A549 treated with AZD9567 at 1 μM for 4 hours (cell line): ENCODE data around the gene MYH3. TPM values are rescaled to one million over a fixed set of nuclear protein-coding genes. Genes with fewer than 3 reads are reported as not detected.

Experiments used
- total RNA-seq: library from RNA; stranded (reverse); fragments of 200-300 nt; extraction: Qiagen RNA extraction; gene quantifications from 5 replicates; pipeline ENCODE4 v1.2.3, GENCODE V29; 2022; ENCODE audit not compliant: insufficient read depth

Gene MYH3
- total RNA-seq: 0.31 to 1.7 TPM (median 0.70 TPM) in 5 replicates

DNA sequence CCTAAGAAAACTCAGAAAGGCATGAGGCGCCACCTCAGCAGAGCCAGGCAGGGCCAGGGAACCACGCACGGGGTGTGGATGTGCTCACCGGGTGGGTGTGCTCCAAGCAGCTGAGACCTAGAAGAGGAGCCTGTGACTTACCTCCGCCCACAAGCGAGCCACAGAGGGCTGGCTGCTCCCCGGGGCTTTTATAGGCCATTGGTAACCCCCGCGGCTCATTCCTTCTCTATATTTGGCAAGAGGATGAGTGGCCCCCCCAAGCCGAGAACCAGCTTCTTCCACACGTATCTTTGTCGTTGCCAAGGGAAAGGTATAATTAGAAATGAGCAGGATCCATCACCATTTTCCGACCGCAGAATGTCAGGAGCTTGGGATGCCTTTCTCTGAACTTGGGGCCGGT is at the start of gene MYH3:
MYH3 (minus strand) TSS at position 162 of the 400 bp plus-strand sequence. CDS start 2,245 bp downstream, outside the sequence.

GRCh38 chr17:10697092-10698081 is 40.3 kb upstream of the MYH3 start, which contains the start of the genes ADPRM and SCO1:
TSS of gene ADPRM (plus strand) at chr17:10697594. CDS start at chr17:10704927, 7,333 bp downstream.
TSS of gene SCO1 (minus strand) at chr17:10697533. CDS start at chr17:10697507, 26 bp downstream.

Other genes starting within 250 kb of the MYH3 start
- not detected in 5 replicates for gene MYH8, start 235.4 kb downstream of the MYH3 start, total RNA-seq
- gene MYH4, start 187.8 kb downstream of the MYH3 start, total RNA-seq: not detected in 5 replicates
- not detected in 5 replicates for gene MYH1, start 138.8 kb downstream of the MYH3 start, total RNA-seq
- not detected in 5 replicates for gene MYH2, start 107.7 kb downstream of the MYH3 start, total RNA-seq
- 49.9 to 63.0 TPM (median 58.9 TPM) in 5 replicates for gene SCO1, start 40.2 kb upstream of the MYH3 start, total RNA-seq
- gene ADPRM, start 40.3 kb upstream of the MYH3 start, total RNA-seq: 8.0 to 11.8 TPM (median 9.6 TPM) in 5 replicates
- 2.4 to 3.0 TPM (median 2.7 TPM) in 4 of 5 replicates, not detected in the other for gene TMEM220, start 72.7 kb upstream of the MYH3 start, total RNA-seq
- gene TMEM238L, start 146.8 kb upstream of the MYH3 start, total RNA-seq: not detected in 5 replicates
- gene PIRT, start 180.8 kb upstream of the MYH3 start, total RNA-seq: not detected in 5 replicates